HL-60 (cell line): ENCODE measurements around the gene CDK3.

ENCODE experiments used
- DNase-seq, 2 experiments: peaks; one replicate each; pipeline ENCODE4 v3.0.0-alpha.2; 2010 to 2020; ENCODE audit warnings: low read depth in 1 of 2, low spot score in 1 of 2
- H3K27ac ChIP-seq: fragments of 250-450 bp; sonication (Bioruptor Pico); replicated peaks from 2 replicates; pipeline ENCODE4 v1.5.1; 2020; ENCODE audit warnings: mild to moderate bottlenecking, moderate library complexity
- H3K27me3 ChIP-seq: fragments of 250-450 bp; sonication (Bioruptor Pico); 2 replicates; pipeline ENCODE4 v1.5.1; 2021; ENCODE audit warnings: mild to moderate bottlenecking, moderate library complexity; ENCODE audit not compliant: insufficient read depth, poor library complexity, severe bottlenecking
- H3K4me3 ChIP-seq: replicated peaks from 2 replicates; pipeline ENCODE4 v1.5.1; 2011; ENCODE audit warnings: mild to moderate bottlenecking, control low read depth, low read length; ENCODE audit not compliant: insufficient read depth
- CTCF ChIP-seq: IDR thresholded peaks from one replicate; pipeline ENCODE4 v1.5.1; 2011; ENCODE audit warnings: low read length, control low read depth, inconsistent platforms; ENCODE audit not compliant: insufficient read depth
- GABPA ChIP-seq: IDR thresholded peaks from 2 replicates; pipeline ENCODE4 v1.6.1; 2012; ENCODE audit warnings: low read depth
- POLR2AphosphoS5 ChIP-seq: IDR thresholded peaks from 2 replicates; pipeline ENCODE4 v1.6.1; 2012; ENCODE audit warnings: low read depth
- SPI1 ChIP-seq: IDR thresholded peaks from 2 replicates; pipeline ENCODE4 v1.6.1; 2012; ENCODE audit warnings: low read depth, mild to moderate bottlenecking, borderline replicate concordance
- TF ChIP-seq, protein P1 (sequence below): IDR thresholded peaks from 2 replicates; pipeline ENCODE4 v1.6.1; 2012; ENCODE audit warnings: low read depth; ENCODE audit not compliant: insufficient replicate concordance

Gene CDK3

GRCh38 chr17:76048025-76048605 is 47.5 kb downstream of the CDK3 start:
- TF ChIP-seq SPI1 (no peak), POLR2AphosphoS5 (no peak)
- TF ChIP-seq, protein P1, sequence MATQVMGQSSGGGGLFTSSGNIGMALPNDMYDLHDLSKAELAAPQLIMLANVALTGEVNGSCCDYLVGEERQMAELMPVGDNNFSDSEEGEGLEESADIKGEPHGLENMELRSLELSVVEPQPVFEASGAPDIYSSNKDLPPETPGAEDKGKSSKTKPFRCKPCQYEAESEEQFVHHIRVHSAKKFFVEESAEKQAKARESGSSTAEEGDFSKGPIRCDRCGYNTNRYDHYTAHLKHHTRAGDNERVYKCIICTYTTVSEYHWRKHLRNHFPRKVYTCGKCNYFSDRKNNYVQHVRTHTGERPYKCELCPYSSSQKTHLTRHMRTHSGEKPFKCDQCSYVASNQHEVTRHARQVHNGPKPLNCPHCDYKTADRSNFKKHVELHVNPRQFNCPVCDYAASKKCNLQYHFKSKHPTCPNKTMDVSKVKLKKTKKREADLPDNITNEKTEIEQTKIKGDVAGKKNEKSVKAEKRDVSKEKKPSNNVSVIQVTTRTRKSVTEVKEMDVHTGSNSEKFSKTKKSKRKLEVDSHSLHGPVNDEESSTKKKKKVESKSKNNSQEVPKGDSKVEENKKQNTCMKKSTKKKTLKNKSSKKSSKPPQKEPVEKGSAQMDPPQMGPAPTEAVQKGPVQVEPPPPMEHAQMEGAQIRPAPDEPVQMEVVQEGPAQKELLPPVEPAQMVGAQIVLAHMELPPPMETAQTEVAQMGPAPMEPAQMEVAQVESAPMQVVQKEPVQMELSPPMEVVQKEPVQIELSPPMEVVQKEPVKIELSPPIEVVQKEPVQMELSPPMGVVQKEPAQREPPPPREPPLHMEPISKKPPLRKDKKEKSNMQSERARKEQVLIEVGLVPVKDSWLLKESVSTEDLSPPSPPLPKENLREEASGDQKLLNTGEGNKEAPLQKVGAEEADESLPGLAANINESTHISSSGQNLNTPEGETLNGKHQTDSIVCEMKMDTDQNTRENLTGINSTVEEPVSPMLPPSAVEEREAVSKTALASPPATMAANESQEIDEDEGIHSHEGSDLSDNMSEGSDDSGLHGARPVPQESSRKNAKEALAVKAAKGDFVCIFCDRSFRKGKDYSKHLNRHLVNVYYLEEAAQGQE, result no peak
- no peaks in the 10 kb centered on the region for H3K27me3 ChIP-seq
- no peak for DNase-seq
- no peak overlapping the region for H3K27ac ChIP-seq
- no peak overlapping the region for H3K4me3 ChIP-seq

GRCh38 chr17:76048711-76049110 is 48.1 kb downstream of the CDK3 start:
- Histone ChIP-seq H3K27ac (no peak overlapping the region), H3K27me3 (no peaks in the 10 kb centered on the region), H3K4me3 (no peak overlapping the region)
- TF ChIP-seq GABPA, result no peak
- no peak for TF ChIP-seq CTCF
- TF ChIP-seq, protein P1, result no peak
- no peak for TF ChIP-seq POLR2AphosphoS5
- TF ChIP-seq SPI1, result no peak
- no peak for DNase-seq

GRCh38 chr17:76049239-76049638 is 48.6 kb downstream of the CDK3 start:
- Histone ChIP-seq H3K27me3 (no peaks in the 10 kb centered on the region), H3K27ac (no peak overlapping the region), H3K4me3 (no peak overlapping the region)
- no peak for DNase-seq
- no peak for TF ChIP-seq POLR2AphosphoS5
- TF ChIP-seq, protein P1, result no peak

DNA sequence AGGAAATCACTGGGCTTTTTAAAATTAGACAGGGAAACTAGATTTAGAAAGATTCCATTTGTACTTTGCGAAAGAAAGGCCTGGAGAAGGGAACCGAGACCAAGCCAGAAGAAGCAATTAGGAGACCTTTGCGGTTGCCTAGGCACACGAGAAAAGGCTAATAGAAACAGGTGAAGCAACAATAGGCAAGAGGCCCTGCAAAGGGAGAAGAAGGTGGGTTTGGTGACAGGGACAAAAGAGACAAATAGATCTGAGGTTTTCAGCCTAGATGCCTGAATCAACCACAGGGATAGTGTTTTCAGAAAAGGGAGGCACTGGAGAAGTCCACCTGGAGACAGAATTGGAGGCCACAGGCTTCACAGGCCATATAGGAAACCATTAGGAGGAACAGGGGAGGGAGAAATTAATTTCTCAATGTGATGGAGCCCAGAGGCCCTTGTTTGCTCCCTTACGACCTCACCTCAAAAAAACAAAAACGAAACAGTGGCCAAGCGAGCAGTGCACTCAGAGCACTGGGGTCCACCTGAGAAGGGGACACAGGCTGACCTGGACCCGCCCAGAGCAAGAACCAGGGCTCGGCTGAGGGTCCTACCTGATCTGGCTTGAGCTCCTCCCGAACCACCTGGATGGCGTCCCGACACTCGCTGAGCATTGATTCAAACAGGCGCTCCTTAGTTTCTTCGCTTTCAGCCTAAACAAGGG is 49.3 kb downstream of the CDK3 start:
- Histone ChIP-seq H3K4me3 (no peak overlapping the region), H3K27ac (no peak overlapping the region), H3K27me3 (no peaks in the 10 kb centered on the region)
- TF ChIP-seq, protein P1, result no peak
- no peak for TF ChIP-seq POLR2AphosphoS5
- TF ChIP-seq GABPA, result no peak
- TF ChIP-seq SPI1, result no peak
- no peak for TF ChIP-seq CTCF
- no peak for DNase-seq
